ENCODE measurements around the gene COL4A2. TPM values are rescaled to one million over a fixed set of nuclear protein-coding genes. Genes with fewer than 3 reads are reported as not detected.

COL4A2 gene
- total RNA-seq, 1 donor from 2014 or later, result not detected

DNA sequence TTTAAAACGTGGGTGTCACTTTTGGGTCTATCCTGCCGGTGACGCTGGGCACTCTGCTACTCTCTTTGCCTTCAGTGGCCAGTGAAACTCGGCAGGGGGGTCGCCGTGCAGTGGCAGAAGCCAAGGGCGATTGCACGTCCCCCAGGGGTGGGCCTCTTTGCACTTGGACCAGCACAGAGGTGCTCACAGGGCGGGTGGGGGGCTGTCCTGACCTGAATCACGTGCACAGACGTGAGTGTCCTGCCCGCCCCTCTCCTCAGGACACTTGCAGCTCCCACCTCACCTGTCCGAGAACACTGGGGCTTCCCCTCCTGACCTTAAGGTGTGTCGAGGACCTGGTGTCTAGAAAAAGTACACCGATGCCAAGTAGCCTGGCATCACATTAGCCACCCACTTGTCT, 16.3 kb upstream of the COL4A2 start:
- no peaks in the 10 kb centered on the region for H3K9me3 Mint-ChIP-seq
- no peak overlapping the region for H3K27ac Mint-ChIP-seq

DNA sequence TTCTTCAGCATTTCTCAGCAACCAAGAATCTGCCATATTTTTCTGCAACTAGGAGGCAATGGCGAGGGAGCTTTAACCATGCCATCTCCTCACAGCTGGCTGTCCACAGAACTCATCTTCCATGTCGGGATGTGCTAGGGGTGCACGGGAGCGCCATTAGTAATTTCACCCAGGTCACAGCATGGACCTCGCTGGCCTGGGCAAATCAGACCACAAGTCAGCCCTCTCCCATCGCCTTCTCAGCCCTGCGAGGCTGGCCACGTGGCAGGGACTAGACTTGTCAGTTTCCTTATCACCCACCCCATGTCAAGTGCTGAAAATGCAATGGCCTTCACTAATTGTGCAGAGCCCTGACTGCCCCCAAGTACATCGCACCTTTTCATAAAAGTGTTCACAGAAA, 15.8 kb upstream of the COL4A2 start:
- Mint-ChIP-seq H3K9me3 (no peaks in the 10 kb centered on the region), H3K4me1 (no peaks in the 10 kb centered on the region), H3K27me3 (peaks cover 12% of the 10 kb centered on the region), H3K36me3 (ENCODE audit: low read depth) (no peaks in the 10 kb centered on the region), H3K27ac (no peak overlapping the region), H3K4me3 (no peak overlapping the region)
- ChIA-PET POLR2A (no interaction called here), CTCF (no interaction called here)
- no peak for ATAC-seq (ENCODE audit: low read depth)
- TF ChIP-seq, protein P1, sequence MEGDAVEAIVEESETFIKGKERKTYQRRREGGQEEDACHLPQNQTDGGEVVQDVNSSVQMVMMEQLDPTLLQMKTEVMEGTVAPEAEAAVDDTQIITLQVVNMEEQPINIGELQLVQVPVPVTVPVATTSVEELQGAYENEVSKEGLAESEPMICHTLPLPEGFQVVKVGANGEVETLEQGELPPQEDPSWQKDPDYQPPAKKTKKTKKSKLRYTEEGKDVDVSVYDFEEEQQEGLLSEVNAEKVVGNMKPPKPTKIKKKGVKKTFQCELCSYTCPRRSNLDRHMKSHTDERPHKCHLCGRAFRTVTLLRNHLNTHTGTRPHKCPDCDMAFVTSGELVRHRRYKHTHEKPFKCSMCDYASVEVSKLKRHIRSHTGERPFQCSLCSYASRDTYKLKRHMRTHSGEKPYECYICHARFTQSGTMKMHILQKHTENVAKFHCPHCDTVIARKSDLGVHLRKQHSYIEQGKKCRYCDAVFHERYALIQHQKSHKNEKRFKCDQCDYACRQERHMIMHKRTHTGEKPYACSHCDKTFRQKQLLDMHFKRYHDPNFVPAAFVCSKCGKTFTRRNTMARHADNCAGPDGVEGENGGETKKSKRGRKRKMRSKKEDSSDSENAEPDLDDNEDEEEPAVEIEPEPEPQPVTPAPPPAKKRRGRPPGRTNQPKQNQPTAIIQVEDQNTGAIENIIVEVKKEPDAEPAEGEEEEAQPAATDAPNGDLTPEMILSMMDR (IDR thresholded peaks at IDR 0.05), result no peak
- intact Hi-C loops (cut with micrococcal nuclease), result no loop called here
- no peak for DNase-seq

More for the DNA sequence above, 16.3 kb upstream of the COL4A2 start:
- Mint-ChIP-seq H3K4me1 (no peaks in the 10 kb centered on the region), H3K4me3 (no peak overlapping the region), H3K27me3 (peaks cover 9% of the 10 kb centered on the region), H3K36me3 (ENCODE audit: low read depth) (no peaks in the 10 kb centered on the region)
- CTCF ChIA-PET, result no interaction called here
- DNase-seq (no peak), ATAC-seq (ENCODE audit: low read depth) (no peak)
- intact Hi-C loops (cut with micrococcal nuclease), result no loop called here
- TF ChIP-seq, protein P1 (IDR thresholded peaks at IDR 0.05), result no peak
- POLR2A ChIA-PET, result no interaction called here

DNA sequence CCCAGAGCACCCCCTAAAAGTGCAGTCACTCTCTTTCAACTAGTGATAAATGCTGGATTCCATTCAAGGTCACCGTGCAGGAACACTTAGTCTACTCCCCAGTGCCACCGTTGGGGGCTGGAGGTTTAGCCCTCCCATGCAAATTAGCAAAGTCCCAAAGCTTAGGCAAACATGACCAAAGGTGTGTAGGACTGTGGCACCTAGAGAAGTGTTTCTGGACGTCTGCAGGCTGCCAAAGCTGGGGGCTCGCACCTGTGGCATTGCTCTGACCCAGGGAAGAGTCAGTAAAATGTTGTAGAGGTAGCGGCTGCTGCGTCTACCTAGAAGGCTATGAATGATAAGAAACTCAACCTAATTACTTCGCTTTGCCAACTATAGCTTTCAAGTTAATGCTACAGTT, 14.0 kb upstream of the COL4A2 start:
- DNase-seq, result no peak
- no peaks in the 10 kb centered on the region for H3K9me3 Mint-ChIP-seq
- no peak overlapping the region for H3K4me3 Mint-ChIP-seq
- TF ChIP-seq, protein P1 (IDR thresholded peaks at IDR 0.05), result no peak
- no peaks in the 10 kb centered on the region for H3K4me1 Mint-ChIP-seq
- CTCF ChIA-PET, result no interaction called here
- H3K36me3 Mint-ChIP-seq (ENCODE audit: low read depth), result no peaks in the 10 kb centered on the region
- no peak for ATAC-seq (ENCODE audit: low read depth)
- POLR2A ChIA-PET, result no interaction called here
- intact Hi-C loops (cut with micrococcal nuclease), result no loop called here
- H3K27me3 Mint-ChIP-seq, result peaks cover 18% of the 10 kb centered on the region
- no peak overlapping the region for H3K27ac Mint-ChIP-seq

DNA sequence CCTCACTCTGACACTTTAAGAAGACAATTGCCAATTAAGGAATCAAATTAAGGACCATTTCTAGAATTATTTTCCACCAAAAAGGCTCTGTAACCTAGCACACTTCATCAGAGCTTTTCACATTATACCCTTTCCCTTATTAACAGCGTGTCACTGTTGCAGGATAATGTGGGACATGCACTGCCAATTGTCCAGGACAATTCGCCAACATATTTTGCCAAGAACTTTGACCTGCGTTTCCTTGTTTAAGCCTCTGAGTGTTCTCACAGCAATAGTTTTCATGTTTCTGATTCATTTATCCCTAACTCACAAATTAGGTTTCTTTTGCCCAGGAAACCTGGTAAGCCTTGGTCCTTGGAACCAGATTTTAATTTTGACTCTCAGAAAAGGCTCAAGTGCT, 13.4 kb upstream of the COL4A2 start:
- ChIA-PET CTCF (no interaction called here), POLR2A (no interaction called here)
- intact Hi-C loops (cut with micrococcal nuclease), result no loop called here
- Mint-ChIP-seq H3K27me3 (peaks cover 22% of the 10 kb centered on the region), H3K4me3 (no peak overlapping the region), H3K4me1 (no peaks in the 10 kb centered on the region), H3K9me3 (no peaks in the 10 kb centered on the region), H3K36me3 (ENCODE audit: low read depth) (no peaks in the 10 kb centered on the region), H3K27ac (no peak overlapping the region)
- TF ChIP-seq, protein P1 (IDR thresholded peaks at IDR 0.05), result no peak
- DNase-seq (no peak), ATAC-seq (ENCODE audit: low read depth) (no peak)

DNA sequence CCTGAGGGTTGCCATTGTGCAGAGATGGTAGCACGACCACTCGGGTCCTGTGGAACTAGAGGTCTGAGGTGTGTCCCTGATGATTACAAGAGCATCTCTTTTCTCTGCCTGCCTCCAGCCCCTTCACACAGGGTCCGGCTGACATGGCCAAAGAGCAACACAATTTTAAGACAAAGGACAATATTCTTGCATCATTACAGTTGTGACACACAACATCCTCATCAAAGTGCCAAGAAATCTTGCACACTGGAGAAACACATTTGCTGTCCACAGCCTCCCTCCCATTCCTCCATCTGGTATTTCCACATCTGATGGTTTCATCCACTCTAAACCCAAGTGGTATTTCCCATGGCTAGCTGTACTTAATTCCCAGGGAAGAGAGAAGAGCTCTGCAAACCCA, 12.9 kb upstream of the COL4A2 start:
- H3K9me3 Mint-ChIP-seq, result no peaks in the 10 kb centered on the region
- intact Hi-C loops (cut with micrococcal nuclease), result no loop called here
- H3K4me3 Mint-ChIP-seq, result no peak overlapping the region
- H3K27me3 Mint-ChIP-seq, result peaks cover 25% of the 10 kb centered on the region
- no peak overlapping the region for H3K27ac Mint-ChIP-seq
- TF ChIP-seq, protein P1 (IDR thresholded peaks at IDR 0.05), result no peak
- H3K36me3 Mint-ChIP-seq (ENCODE audit: low read depth), result no peaks in the 10 kb centered on the region
- CTCF ChIA-PET, result no interaction called here
- H3K4me1 Mint-ChIP-seq, result no peaks in the 10 kb centered on the region
- DNase-seq, result no peak
- POLR2A ChIA-PET, result no interaction called here
- no peak for ATAC-seq (ENCODE audit: low read depth)
